ENCODE results near the gene APP.

Gene APP

GRCh38 chr21:25985990-25986389 lies 184.6 kb downstream of the APP start:
- DNase-seq (ENCODE audit: low read depth in 2 of 2, low spot score in 1 of 2): no peak

GRCh38 chr21:25984538-25984937 lies 186.0 kb downstream of the APP start:
- no peak for DNase-seq (ENCODE audit: low read depth in 2 of 2, low spot score in 1 of 2)

- DNase-seq (ENCODE audit: low read depth in 2 of 2, low spot score in 1 of 2): no peak
Measured at GRCh38 chr21:25983745-25984144, 186.8 kb downstream of the APP start.

GRCh38 chr21:25980710-25981109 lies 189.9 kb downstream of the APP start:
- no peak for DNase-seq (ENCODE audit: low read depth in 2 of 2, low spot score in 1 of 2)

GRCh38 chr21:25979845-25980616 lies 190.5 kb downstream of the APP start:
- no peak for DNase-seq (ENCODE audit: low read depth in 2 of 2, low spot score in 1 of 2)

GRCh38 chr21:25977068-25977611 lies 193.4 kb downstream of the APP start:
- no peak for DNase-seq (ENCODE audit: low read depth in 2 of 2, low spot score in 1 of 2)

GRCh38 chr21:25974964-25975363 lies 195.6 kb downstream of the APP start:
- DNase-seq (ENCODE audit: low read depth in 2 of 2, low spot score in 1 of 2): no peak

- DNase-seq (ENCODE audit: low read depth in 2 of 2, low spot score in 1 of 2): no peak
Measured at GRCh38 chr21:25970254-25970930, 200.2 kb downstream of the APP start.

GRCh38 chr21:25967901-25968438 lies 202.6 kb downstream of the APP start:
- DNase-seq (ENCODE audit: low read depth in 2 of 2, low spot score in 1 of 2): no peak

- DNase-seq (ENCODE audit: low read depth in 2 of 2, low spot score in 1 of 2): no peak
Measured at GRCh38 chr21:25967181-25967900, 203.2 kb downstream of the APP start.

- no peak for DNase-seq (ENCODE audit: low read depth in 2 of 2, low spot score in 1 of 2)
Measured at GRCh38 chr21:25965951-25966707, 204.4 kb downstream of the APP start.

GRCh38 chr21:25964926-25965325 lies 205.6 kb downstream of the APP start:
- DNase-seq (ENCODE audit: low read depth in 2 of 2, low spot score in 1 of 2): no peak

- DNase-seq (ENCODE audit: low read depth in 2 of 2, low spot score in 1 of 2): no peak
Measured at GRCh38 chr21:25964015-25964414, 206.6 kb downstream of the APP start.

- DNase-seq (ENCODE audit: low read depth in 2 of 2, low spot score in 1 of 2): no peak
Measured at GRCh38 chr21:25963181-25963580, 207.4 kb downstream of the APP start.

- DNase-seq (ENCODE audit: low read depth in 2 of 2, low spot score in 1 of 2): no peak
Measured at GRCh38 chr21:25961042-25961441, 209.5 kb downstream of the APP start.

- no peak for DNase-seq (ENCODE audit: low read depth in 2 of 2, low spot score in 1 of 2)
Measured at GRCh38 chr21:25960402-25960801, 210.2 kb downstream of the APP start.

GRCh38 chr21:25959799-25960198 lies 210.8 kb downstream of the APP start:
- DNase-seq (ENCODE audit: low read depth in 2 of 2, low spot score in 1 of 2): no peak

- DNase-seq (ENCODE audit: low read depth in 2 of 2, low spot score in 1 of 2): no peak
Measured at GRCh38 chr21:25956993-25957714, 213.4 kb downstream of the APP start.

GRCh38 chr21:25955646-25956045 lies 214.9 kb downstream of the APP start:
- no peak for DNase-seq (ENCODE audit: low read depth in 2 of 2, low spot score in 1 of 2)

GRCh38 chr21:25953659-25954058 lies 216.9 kb downstream of the APP start:
- DNase-seq (ENCODE audit: low read depth in 2 of 2, low spot score in 1 of 2): no peak

Data from stimulated activated CD8-positive, alpha-beta memory T cell treated with anti-CD3 and anti-CD28 coated beads, Interleukin-4, amount 100 ng/mL, for 4 hours (primary cell).